GM19193 (cell line): ENCODE data around the gene KIF7.

ENCODE experiments used
- POLR2A ChIP-seq: IDR thresholded peaks from 4 replicates; pipeline ENCODE4 v1.6.1; 2011; ENCODE audit not compliant: insufficient read depth, insufficient read length; ENCODE audit errors: extremely low read depth

The KIF7 gene

GRCh38 chr15:89659295-89659694 is 4.0 kb upstream of the KIF7 start:
- TF ChIP-seq POLR2A, result no peak

- no peak for TF ChIP-seq POLR2A
These were observed 2.5 kb upstream of the KIF7 start for GRCh38 chr15:89657686-89658200.

GRCh38 chr15:89656116-89656815 is 999 bp upstream of the KIF7 start:
- no peak for TF ChIP-seq POLR2A

- no peak for TF ChIP-seq POLR2A
These were observed 936 bp downstream of the KIF7 start for GRCh38 chr15:89654301-89654761.

GRCh38 chr15:89653578-89653977 is 1.7 kb downstream of the KIF7 start:
- TF ChIP-seq POLR2A, result no peak

- no peak for TF ChIP-seq POLR2A
These were observed 2.6 kb downstream of the KIF7 start for GRCh38 chr15:89652666-89653065.

GRCh38 chr15:89652131-89652530 is 3.1 kb downstream of the KIF7 start:
- TF ChIP-seq POLR2A, result no peak

GRCh38 chr15:89649716-89650115 is 5.6 kb downstream of the KIF7 start:
- TF ChIP-seq POLR2A, result no peak

- no peak for TF ChIP-seq POLR2A
These were observed 6.1 kb downstream of the KIF7 start for GRCh38 chr15:89649013-89649625.

GRCh38 chr15:89648106-89649012 is 6.9 kb downstream of the KIF7 start:
- no peak for TF ChIP-seq POLR2A

- TF ChIP-seq POLR2A, result no peak
These were observed 7.9 kb downstream of the KIF7 start for GRCh38 chr15:89647191-89647851.

GRCh38 chr15:89646416-89647141 is 8.7 kb downstream of the KIF7 start:
- no peak for TF ChIP-seq POLR2A

GRCh38 chr15:89645680-89646079 is 9.6 kb downstream of the KIF7 start:
- no peak for TF ChIP-seq POLR2A

GRCh38 chr15:89642106-89642505 is 13.2 kb downstream of the KIF7 start:
- TF ChIP-seq POLR2A, result no peak
